ENCODE measurements around the gene SPAG8. TPM values are rescaled to one million over a fixed set of nuclear protein-coding genes. Genes with fewer than 3 reads are reported as not detected.

Gene SPAG8
- total and polyA plus RNA-seq, 11 donors: 0.58 to 4.2 (median 2.5) TPM

DNA sequence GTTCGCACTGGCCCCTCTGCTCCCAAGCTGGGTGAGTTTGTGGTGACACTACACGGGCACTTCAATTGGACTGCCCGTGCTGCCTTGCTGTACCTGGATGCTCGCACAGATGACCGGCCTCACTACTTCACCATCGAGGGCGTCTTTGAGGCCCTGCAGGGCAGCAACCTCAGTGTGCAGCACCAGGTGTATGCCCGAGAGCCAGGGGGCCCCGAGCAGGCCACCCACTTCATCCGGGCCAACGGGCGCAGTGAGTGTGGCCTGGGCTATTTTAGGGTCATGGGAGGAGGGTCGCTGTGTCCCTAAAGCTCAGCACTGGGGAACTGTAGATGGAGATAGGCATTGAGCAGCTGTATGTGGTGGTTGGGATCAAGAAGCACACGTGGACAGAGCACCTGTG is 19.2 kb downstream of the SPAG8 start:
- WGBS, 4 donors: 85 to 87% (median 86%) methylated on average over 14 of the region's 14 CpGs
- intact Hi-C loops (cut with DNase I): loop anchor here in 2 of 10 donors (5.0 to 10.0 kb wide), 2 partner anchors 34 to 232 kb away; partner anchors contain the start of genes FAM221B (in 1 of the 2) and TMEM8B (in 1 of the 2)

DNA sequence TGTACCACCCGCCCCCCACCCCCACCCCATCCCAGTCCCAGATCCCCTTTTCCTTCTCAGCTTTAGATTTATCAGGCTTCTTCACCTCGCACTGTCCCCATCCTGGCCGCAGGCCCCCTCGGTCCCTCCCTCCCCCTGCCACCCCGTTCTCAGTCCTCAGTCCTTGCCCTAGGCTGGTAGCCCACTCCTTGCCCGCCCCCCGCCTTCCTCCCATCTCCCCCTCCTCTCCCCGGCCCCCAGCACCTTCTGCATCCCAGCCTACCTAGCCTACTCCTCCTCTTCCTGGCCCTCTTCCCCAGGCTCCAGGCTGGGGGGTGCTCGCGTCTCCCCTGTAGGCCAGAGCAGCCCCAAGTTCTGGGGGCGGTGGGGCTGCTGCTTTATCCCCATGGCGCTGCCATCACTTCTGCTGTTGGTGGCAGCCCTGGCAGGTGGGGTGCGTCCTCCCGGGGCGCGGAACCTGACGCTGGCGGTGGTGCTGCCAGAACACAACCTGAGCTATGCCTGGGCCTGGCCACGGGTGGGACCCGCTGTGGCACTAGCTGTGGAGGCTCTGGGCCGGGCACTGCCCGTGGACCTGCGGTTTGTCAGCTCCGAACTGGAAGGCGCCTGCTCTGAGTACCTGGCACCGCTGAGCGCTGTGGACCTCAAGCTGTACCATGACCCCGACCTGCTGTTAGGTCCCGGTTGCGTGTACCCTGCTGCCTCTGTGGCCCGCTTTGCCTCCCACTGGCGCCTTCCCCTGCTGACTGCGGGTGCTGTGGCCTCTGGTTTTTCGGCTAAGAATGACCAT is 19.8 kb downstream of the SPAG8 start:
- ATAC-seq: peak in 1 of 4 donors; percentile 1
- peak overlapping the region; percentile 45 to 96 (median 68) for H3K4me3 ChIP-seq
- H3K27me3 ChIP-seq: peaks cover 0 to 7% (median 0%) of the 10 kb centered on the region in 9 donors
- peak in 4 of 5 donors; percentile 28 to 64 (median 41) for DNase-seq
- H3K9me3 ChIP-seq: no peaks in the 10 kb centered on the region
- peaks cover 0 to under 1% (median 0%) of the 10 kb centered on the region in 9 donors for H3K36me3 ChIP-seq
- 60 to 84% (median 82%) methylated on average over 14 to 34 of the region's 34 CpGs for WGBS, 4 donors
- intact Hi-C loops (cut with DNase I): loop anchor here in 2 of 10 donors (5.0 to 10.0 kb wide), 2 partner anchors 35 to 233 kb away; partner anchors contain the start of genes FAM221B (in 1 of the 2) and TMEM8B (in 1 of the 2)
- H3K4me1 ChIP-seq: peaks cover 0 to 46% (median 30%) of the 10 kb centered on the region in 12 donors
- peak overlapping the region in 10 of 12 donors; percentile 27 to 88 (median 84) for H3K27ac ChIP-seq
- TF ChIP-seq, protein P1, sequence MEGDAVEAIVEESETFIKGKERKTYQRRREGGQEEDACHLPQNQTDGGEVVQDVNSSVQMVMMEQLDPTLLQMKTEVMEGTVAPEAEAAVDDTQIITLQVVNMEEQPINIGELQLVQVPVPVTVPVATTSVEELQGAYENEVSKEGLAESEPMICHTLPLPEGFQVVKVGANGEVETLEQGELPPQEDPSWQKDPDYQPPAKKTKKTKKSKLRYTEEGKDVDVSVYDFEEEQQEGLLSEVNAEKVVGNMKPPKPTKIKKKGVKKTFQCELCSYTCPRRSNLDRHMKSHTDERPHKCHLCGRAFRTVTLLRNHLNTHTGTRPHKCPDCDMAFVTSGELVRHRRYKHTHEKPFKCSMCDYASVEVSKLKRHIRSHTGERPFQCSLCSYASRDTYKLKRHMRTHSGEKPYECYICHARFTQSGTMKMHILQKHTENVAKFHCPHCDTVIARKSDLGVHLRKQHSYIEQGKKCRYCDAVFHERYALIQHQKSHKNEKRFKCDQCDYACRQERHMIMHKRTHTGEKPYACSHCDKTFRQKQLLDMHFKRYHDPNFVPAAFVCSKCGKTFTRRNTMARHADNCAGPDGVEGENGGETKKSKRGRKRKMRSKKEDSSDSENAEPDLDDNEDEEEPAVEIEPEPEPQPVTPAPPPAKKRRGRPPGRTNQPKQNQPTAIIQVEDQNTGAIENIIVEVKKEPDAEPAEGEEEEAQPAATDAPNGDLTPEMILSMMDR (IDR thresholded peaks at IDR 0.05): no peak
- no peak for TF ChIP-seq POLR2A (IDR thresholded peaks at IDR 0.05)

More for the DNA sequence above, 19.2 kb downstream of the SPAG8 start:
- DNase-seq (no peak), ATAC-seq (no peak)
- TF ChIP-seq, protein P1 (IDR thresholded peaks at IDR 0.05): no peak
- TF ChIP-seq POLR2A (IDR thresholded peaks at IDR 0.05): no peak
- peak overlapping the region in 5 of 12 donors; percentile 3 to 85 (median 68) for H3K4me3 ChIP-seq
- H3K27me3 ChIP-seq: peaks cover 0 to 7% (median 0%) of the 10 kb centered on the region in 9 donors
- H3K9me3 ChIP-seq: no peaks in the 10 kb centered on the region
- H3K27ac ChIP-seq: peak overlapping the region in 3 of 12 donors; percentile 17 to 88 (median 88)
- no peaks in the 10 kb centered on the region for H3K36me3 ChIP-seq
- peaks cover 0 to 46% (median 30%) of the 10 kb centered on the region in 12 donors for H3K4me1 ChIP-seq

DNA sequence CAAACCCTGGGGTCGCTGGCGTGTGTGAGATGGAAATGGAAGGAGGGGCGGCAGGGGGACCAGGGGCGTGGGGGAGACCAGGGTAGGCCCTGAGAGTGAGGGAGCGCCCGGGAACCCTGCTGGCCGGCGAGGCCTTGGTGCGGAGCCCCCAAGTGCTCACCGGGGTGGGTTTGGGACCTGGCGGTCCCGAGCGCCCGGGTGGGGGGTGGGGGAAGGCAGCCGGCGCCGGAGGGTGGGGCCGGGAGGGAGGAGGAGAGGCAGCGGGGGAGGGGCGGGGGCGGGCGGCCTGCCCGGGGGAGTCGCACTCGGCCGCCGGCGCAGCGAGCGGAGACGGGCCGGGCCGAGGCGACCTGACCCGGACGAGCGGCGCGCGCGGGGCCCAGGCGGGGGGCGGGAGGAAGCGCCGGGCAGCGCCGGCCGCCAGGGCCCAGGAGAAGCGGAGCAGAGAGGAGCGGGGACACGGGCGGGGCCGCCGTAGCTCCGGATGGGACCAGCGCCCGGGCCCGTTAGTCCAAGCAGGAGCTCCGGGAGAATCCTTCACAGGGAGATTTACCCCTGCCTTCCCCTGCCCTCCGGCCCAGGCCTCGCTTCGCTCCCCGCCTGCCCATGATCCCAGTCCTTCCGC is 20.7 kb downstream of the SPAG8 start, which contains the start of gene NPR2:
Gene NPR2, plus strand, starts transcription at position 295 of the 625 bp plus-strand sequence. CDS start 818 bp downstream, outside the sequence.
- 2 to 15% (median 7%) methylated on average over 13 to 64 of the region's 64 CpGs for WGBS, 4 donors
- intact Hi-C loops (cut with DNase I): loop anchor here (1.0 to 10.0 kb wide), 7 partner anchors 21 to 233 kb away; partner anchors contain the start of genes HINT2 (in 3 of the 10), FAM221B (in 1 of the 10), SPAG8 (in 1 of the 10) and TMEM8B (in 1 of the 10)

More for the DNA sequence above, 20.7 kb downstream of the SPAG8 start, which contains the start of gene NPR2:
- Histone ChIP-seq H3K27me3 (peaks cover 0 to 7% (median 0%) of the 10 kb centered on the region in 9 donors), H3K4me3 (peak within 1 kb of the TSS; percentile 45 to 96 (median 68)), H3K27ac (peak within 1 kb of the TSS; percentile 27 to 88 (median 82)), H3K36me3 (peaks cover 0 to 4% (median 0%) of the 10 kb centered on the region in 9 donors), H3K4me1 (peaks cover 0 to 46% (median 30%) of the 10 kb centered on the region in 12 donors), H3K9me3 (no peaks in the 10 kb centered on the region)
- TF ChIP-seq, protein P1 (IDR thresholded peaks at IDR 0.05): peak in 1 of 12 donors; percentile 9
- peak in 1 of 2 donors; percentile 30 for TF ChIP-seq POLR2A (IDR thresholded peaks at IDR 0.05)
- ATAC-seq (peak in 3 of 4 donors; percentile 45 to 78 (median 75)), DNase-seq (peak; percentile 52 to 69 (median 62))
